IgD-negative memory B cell (primary cell): Measurements from ENCODE around the gene SAMD4A. TPM values are rescaled to one million over a fixed set of nuclear protein-coding genes. Genes with fewer than 3 reads are reported as not detected.

Experiments used
- H3K27ac Mint-ChIP-seq, 3 donors: one replicate each; pipeline ENCODE4 v1.8.0; 2020 to 2022; ENCODE audit warnings: mild to moderate bottlenecking in 3 of 3, mixed read lengths in 3 of 3, moderate library complexity in 1 of 3
- H3K27me3 Mint-ChIP-seq: one replicate; pipeline ENCODE4 v1.8.0; 2021; ENCODE audit warnings: mixed read lengths
- H3K36me3 Mint-ChIP-seq: one replicate; pipeline ENCODE4 v1.8.0; 2020; ENCODE audit warnings: mild to moderate bottlenecking, mixed read lengths
- H3K4me1 Mint-ChIP-seq, 3 donors: one replicate each; pipeline ENCODE4 v1.8.0; 2020 to 2022; ENCODE audit warnings: mixed read lengths in 3 of 3, mild to moderate bottlenecking in 1 of 3
- H3K4me3 Mint-ChIP-seq, 4 donors: one replicate each; pipeline ENCODE4 v1.8.0; 2020 to 2022; ENCODE audit warnings: mild to moderate bottlenecking in 4 of 4, mixed read lengths in 4 of 4, moderate library complexity in 3 of 4
- H3K9me3 Mint-ChIP-seq, 3 donors: one replicate each; pipeline ENCODE4 v1.8.0; 2020 to 2021; ENCODE audit warnings: mixed read lengths in 3 of 3, mild to moderate bottlenecking in 1 of 3
- polyA plus RNA-seq: library from polyadenylated mRNA; unstranded; fragments of 300-500 nt; fragmentation: Illumina TruSeq; gene quantifications from one replicate; pipeline ENCODE4 v1.2.3, GENCODE V29; 2021

Gene SAMD4A
- polyA plus RNA-seq, 1 donor from 2014 or later: 5.8 TPM

DNA sequence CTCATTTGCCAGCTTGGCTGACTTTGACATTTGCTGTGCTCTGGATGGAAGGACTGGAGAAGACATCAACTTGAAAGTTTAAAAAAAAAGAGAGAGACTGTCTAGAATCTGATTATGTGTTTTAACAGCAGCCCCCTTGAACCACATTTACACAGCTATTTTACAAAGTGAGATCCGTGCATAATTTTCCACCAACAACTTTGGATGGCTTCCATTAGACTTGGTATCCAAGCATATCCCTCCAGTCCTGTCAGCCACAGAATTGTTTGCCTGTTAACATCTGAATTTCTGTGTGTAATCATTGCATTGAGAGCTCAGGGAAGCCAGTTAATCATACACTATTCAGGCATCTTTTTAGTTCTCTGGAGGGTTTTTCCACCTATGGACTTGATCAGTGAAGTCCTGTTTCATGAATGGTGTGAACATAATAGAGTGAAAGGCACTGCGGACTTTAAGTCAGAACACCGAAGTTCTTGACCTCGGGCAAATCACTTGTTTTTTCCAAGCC is 93.7 kb downstream of the SAMD4A start:
- no peaks in the 10 kb centered on the region for H3K27me3 Mint-ChIP-seq
- no peak overlapping the region for H3K27ac Mint-ChIP-seq
- H3K4me3 Mint-ChIP-seq: no peak overlapping the region
- no peaks in the 10 kb centered on the region for H3K9me3 Mint-ChIP-seq
- peaks cover 6 to 18% (median 16%) of the 10 kb centered on the region in 3 donors for H3K4me1 Mint-ChIP-seq
- H3K36me3 Mint-ChIP-seq: peaks cover 3% of the 10 kb centered on the region

DNA sequence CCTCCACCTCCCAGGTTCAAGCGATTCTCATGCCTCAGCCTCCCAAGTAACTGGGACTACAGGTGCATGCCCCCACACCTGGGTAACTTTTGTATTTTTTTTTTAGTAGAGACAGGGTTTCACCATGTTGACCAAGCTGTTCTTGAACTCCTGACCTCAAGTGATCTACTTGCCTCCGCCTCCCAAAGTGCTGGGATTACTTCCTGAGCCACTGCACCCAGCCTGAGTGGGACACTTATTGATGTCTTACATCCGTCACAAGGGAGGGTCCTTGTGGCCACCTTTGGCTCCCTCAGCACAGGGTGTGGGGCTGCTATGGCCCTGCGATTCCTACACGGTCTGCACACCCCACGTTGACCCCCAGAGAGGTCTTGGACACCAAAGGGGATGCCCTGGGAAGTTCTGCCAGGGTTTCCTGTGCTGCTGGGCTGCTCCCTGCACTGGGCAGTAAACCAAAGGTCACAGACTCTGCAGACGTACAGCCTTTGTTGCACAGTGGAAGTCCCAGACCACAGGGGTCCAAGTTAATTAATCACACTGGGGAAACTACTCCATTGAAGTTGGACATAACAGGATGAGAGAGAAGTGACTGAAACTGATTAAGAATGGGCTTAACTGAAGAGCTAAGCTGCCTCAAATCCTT is 95.7 kb downstream of the SAMD4A start:
- H3K36me3 Mint-ChIP-seq: peaks cover 3% of the 10 kb centered on the region
- H3K9me3 Mint-ChIP-seq: no peaks in the 10 kb centered on the region
- H3K4me3 Mint-ChIP-seq: no peak overlapping the region
- H3K27ac Mint-ChIP-seq: no peak overlapping the region
- no peaks in the 10 kb centered on the region for H3K27me3 Mint-ChIP-seq
- H3K4me1 Mint-ChIP-seq: peaks cover 8 to 18% (median 16%) of the 10 kb centered on the region in 3 donors

DNA sequence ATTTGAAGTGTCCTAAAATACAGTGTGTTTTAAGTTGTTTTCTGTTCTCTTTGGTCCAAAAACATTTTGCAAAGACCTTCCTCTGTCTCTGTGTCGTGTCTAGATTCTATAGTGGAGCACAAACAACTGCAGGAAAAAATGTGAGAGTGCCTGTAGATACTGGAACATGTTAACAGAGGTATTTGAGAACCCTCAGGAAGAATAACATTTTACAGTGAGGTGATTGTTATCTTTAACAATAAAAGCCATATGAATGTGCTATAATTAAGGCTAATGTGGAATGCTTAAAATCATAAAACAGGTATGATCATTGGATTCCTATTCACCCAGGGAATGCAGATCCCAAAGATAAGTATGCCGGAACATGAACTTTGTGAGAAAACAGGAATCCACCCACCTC is 98.0 kb downstream of the SAMD4A start:
- Mint-ChIP-seq H3K9me3 (no peaks in the 10 kb centered on the region), H3K27ac (no peak overlapping the region), H3K4me1 (peaks cover 8 to 18% (median 14%) of the 10 kb centered on the region in 3 donors), H3K36me3 (peaks cover 9% of the 10 kb centered on the region), H3K27me3 (no peaks in the 10 kb centered on the region), H3K4me3 (no peak overlapping the region)

DNA sequence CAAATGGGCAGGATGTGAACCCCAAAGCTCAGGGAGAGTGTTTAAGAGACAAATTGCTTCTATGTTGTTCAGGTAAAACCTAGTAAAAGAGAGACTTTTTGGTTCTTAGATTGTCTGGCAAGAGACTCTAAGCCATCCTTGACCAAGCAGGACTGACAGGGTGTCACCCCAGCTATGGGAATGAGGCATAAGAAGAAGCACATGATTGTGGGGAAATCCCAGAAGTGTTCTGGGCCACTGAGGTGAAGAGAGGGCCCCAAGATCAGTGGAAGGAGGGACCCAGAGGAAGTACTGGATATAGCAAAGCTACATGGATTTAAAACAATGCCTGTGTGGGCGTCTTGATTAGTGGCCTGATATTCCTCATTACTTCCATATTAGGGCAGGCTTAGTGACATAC is 99.0 kb downstream of the SAMD4A start:
- no peaks in the 10 kb centered on the region for H3K9me3 Mint-ChIP-seq

DNA sequence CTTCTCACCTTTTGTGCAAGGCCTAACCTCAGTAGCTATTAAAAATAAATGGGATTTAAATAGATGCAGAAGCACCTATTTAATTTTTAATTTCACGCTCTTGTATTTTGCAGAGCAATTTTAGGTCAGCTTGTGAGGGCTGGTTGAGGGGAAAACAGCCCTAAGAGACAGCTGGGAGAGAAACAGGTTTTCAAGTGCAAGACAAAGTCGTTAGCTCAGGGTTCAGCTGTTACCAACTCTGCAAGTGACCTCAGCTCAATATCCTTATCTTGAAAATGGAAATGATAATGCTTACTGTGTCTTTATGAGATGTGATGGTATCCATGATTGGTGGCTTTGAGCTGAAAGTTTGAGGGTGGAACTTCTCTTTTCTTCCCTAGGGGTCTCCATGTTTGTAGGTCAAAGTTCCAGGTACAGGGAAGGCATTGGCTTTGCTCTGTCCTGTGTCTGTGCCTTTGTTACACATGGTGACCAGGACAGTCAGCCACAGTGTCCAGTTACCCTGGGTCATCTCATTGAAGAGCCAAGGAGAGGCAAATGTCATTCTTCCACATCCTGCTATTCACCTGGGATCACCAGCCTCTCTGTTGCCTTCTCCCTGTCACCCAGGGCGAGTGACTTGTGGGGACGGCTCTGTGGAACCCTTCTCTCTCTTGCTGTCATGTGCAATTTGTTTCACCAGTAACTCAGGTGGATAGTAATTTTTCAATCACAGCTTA is 100.3 kb downstream of the SAMD4A start:
- no peak overlapping the region for H3K27ac Mint-ChIP-seq
- no peaks in the 10 kb centered on the region for H3K27me3 Mint-ChIP-seq
- peaks cover 8 to 19% (median 14%) of the 10 kb centered on the region in 3 donors for H3K4me1 Mint-ChIP-seq
- H3K36me3 Mint-ChIP-seq: peaks cover 9% of the 10 kb centered on the region
- H3K9me3 Mint-ChIP-seq: no peaks in the 10 kb centered on the region
- H3K4me3 Mint-ChIP-seq: no peak overlapping the region

More for the DNA sequence above, 99.0 kb downstream of the SAMD4A start:
- H3K4me1 Mint-ChIP-seq: peaks cover 8 to 18% (median 14%) of the 10 kb centered on the region in 3 donors
- no peak overlapping the region for H3K4me3 Mint-ChIP-seq
- peaks cover 9% of the 10 kb centered on the region for H3K36me3 Mint-ChIP-seq
- no peaks in the 10 kb centered on the region for H3K27me3 Mint-ChIP-seq
- no peak overlapping the region for H3K27ac Mint-ChIP-seq

DNA sequence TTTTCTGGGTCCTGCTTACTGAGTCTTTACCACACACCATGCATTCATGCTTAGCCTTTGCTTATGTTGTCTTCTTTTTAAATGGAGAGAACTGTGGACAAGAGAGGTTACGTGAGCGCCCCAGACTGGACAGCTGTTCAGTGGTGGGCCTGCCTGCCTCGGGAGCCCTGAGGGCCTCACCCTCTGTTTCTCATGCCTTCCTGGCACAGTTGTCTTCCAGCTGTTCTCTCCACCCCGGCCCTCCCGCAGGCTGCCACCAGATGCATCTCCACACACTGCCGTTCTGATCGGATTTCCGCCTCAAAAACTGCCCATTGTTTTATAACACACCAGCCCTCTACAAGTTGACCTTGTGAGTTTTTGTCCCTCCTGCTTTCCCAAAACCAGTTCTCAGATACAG is 100.8 kb downstream of the SAMD4A start:
- no peaks in the 10 kb centered on the region for H3K9me3 Mint-ChIP-seq
- H3K27me3 Mint-ChIP-seq: no peaks in the 10 kb centered on the region
- no peak overlapping the region for H3K27ac Mint-ChIP-seq
- H3K36me3 Mint-ChIP-seq: peaks cover 9% of the 10 kb centered on the region
- H3K4me3 Mint-ChIP-seq: no peak overlapping the region
- peaks cover 8 to 19% (median 14%) of the 10 kb centered on the region in 3 donors for H3K4me1 Mint-ChIP-seq

DNA sequence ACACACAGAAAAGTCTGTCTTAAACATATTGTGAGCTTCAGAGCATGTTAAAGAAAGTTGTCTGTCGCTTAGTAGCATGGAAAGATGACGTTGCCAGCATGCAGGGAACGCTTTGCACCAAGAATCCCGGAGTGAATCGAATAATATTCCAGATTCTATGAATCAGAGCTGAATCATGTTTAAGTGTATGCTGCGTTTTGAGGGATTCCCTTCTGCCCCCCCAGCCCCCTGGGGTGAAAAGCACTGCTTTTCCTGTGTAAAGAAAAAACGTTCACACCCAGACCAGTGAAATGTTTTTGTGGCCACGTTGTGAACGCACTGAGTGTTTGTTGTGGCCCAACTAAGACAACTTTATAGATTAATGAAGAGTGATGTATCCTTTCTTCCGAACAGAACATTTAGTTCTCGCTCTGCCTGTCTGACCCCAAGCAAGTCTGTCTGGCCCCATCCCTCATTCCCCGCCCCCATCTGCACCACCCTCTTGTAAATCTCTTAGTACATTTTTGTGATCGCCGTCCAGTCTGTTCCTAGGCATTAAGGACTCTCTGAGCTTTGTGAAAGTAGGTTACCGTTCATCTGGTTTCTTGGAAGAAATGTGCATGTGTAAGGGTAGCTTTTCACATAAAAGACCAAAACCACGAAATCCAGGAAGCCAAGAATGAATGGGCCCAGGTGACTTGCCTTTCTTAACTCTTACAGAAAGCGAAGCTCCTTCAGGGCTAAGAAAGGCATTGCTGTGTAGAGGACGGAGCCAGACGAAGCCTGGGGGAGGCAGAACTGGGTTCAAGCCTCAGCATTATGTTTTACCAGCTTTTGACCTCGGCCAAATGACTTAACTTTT is 103.0 kb downstream of the SAMD4A start:
- Mint-ChIP-seq H3K27me3 (no peaks in the 10 kb centered on the region), H3K36me3 (peaks cover 15% of the 10 kb centered on the region), H3K4me3 (no peak overlapping the region), H3K27ac (no peak overlapping the region), H3K9me3 (no peaks in the 10 kb centered on the region), H3K4me1 (peaks cover 2 to 12% (median 6%) of the 10 kb centered on the region in 3 donors)

DNA sequence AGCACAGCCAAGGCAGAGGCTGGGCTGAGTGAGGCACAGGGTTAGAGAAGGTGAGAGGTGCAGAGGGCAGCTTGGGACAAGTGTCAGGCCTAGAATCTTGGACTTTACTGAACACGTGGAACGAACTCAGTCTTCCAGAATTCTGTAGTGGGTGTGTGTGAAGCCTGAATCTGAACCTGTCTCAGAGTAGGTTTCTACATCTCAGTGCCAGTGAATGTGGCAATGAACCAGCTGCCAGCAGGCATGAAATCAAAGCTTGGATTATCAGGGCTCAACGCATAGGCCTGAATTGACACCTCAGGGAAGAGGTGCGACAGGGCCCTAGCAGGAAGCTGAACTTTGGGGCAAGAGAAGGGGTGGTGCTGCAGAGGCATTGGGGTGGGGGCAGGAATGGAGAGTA is 104.6 kb downstream of the SAMD4A start:
- H3K36me3 Mint-ChIP-seq: peaks cover 15% of the 10 kb centered on the region
- peaks cover 0 to 5% (median 5%) of the 10 kb centered on the region in 3 donors for H3K4me1 Mint-ChIP-seq
- no peaks in the 10 kb centered on the region for H3K27me3 Mint-ChIP-seq
- peak overlapping the region in 1 of 4 donors; percentile 25 for H3K4me3 Mint-ChIP-seq
- peak overlapping the region in 1 of 3 donors; percentile 45 for H3K27ac Mint-ChIP-seq
- H3K9me3 Mint-ChIP-seq: no peaks in the 10 kb centered on the region

DNA sequence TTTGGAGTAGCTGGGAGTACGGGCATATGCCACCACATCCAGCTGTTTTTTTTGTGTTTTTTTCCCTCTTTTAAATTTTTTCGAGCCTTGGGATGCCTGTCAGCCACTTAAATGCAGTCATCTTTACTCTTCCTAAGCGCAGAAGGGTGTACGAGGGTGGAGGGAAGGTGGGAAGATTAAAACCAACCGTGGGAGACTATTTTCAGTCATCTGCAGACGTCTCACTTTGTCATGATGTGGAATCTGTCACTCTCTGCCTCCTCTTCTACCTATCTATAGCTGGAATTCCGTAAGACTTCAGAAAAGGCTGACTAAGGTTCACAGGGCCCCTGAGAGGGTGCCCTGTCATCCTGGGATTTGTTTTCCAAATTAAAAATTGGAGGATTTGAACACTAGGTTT is 105.3 kb downstream of the SAMD4A start:
- Mint-ChIP-seq H3K27me3 (no peaks in the 10 kb centered on the region), H3K4me3 (no peak overlapping the region), H3K27ac (no peak overlapping the region), H3K4me1 (peaks cover 0 to 5% (median 5%) of the 10 kb centered on the region in 3 donors), H3K9me3 (no peaks in the 10 kb centered on the region), H3K36me3 (peaks cover 15% of the 10 kb centered on the region)

DNA sequence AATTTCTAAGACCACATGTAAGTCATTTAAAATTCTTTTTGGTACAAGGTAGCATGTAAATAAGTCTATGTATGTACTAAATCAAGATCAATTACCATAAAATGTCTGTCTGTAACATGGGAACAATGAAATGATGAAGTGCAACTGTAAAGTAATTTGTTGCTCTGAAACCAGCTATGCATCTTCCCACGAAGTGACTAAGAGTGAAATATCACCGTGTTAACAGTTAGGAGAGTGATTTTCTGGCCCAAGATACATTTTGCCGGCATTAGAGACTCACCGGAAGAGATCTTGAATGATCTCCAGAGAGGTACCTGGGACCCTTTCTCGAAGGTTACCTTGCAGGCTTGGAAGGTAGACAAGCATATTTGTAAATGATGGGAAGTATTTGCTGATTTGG is 105.8 kb downstream of the SAMD4A start:
- Mint-ChIP-seq H3K4me1 (peaks cover 0 to 5% (median 5%) of the 10 kb centered on the region in 3 donors), H3K4me3 (no peak overlapping the region), H3K9me3 (no peaks in the 10 kb centered on the region), H3K27me3 (no peaks in the 10 kb centered on the region), H3K36me3 (peaks cover 11% of the 10 kb centered on the region), H3K27ac (no peak overlapping the region)

DNA sequence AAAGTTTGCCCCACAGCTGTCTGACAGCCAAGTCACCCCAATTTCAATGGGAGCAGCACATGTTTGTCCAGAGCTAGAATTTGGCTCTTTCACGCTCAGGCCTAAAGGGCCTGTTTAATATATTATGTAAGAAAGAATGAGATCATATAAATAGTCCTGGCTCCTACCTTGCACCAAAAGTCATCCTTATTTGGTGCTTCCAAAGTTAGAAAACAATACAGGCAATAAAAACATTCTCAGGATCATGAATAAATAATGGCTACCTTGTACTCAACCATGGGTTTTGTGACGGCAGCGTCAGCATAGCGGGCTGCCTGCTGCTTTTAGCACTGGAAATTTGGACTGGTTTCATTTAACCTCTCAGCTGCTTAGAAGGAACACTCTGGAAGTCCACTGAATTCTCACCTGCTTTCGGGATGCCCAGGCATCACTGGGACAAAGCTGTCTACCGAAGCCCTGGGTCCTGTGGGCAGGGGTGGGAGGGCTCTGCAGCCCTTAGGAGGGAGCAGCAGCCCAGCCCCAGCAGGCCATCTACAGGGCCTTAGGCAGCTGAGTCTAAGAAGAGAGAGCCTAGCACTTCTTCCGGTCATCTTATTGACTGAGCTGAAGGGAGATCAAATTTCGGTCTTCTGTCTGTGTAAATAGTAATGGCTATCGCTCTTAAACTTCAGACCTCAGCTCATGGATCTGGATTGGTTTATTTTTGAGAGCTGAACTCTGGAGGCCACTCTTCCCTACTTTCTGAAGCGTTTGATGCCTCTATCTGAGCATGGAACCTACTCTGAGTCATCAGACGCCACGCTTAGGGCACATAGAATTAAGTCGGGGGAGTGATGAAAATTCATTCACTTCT is 106.5 kb downstream of the SAMD4A start:
- Mint-ChIP-seq H3K4me3 (no peak overlapping the region), H3K36me3 (peaks cover 9% of the 10 kb centered on the region), H3K27me3 (no peaks in the 10 kb centered on the region), H3K27ac (peak overlapping the region in 1 of 3 donors; percentile 53), H3K4me1 (peaks cover 0 to 5% (median 4%) of the 10 kb centered on the region in 3 donors), H3K9me3 (no peaks in the 10 kb centered on the region)

DNA sequence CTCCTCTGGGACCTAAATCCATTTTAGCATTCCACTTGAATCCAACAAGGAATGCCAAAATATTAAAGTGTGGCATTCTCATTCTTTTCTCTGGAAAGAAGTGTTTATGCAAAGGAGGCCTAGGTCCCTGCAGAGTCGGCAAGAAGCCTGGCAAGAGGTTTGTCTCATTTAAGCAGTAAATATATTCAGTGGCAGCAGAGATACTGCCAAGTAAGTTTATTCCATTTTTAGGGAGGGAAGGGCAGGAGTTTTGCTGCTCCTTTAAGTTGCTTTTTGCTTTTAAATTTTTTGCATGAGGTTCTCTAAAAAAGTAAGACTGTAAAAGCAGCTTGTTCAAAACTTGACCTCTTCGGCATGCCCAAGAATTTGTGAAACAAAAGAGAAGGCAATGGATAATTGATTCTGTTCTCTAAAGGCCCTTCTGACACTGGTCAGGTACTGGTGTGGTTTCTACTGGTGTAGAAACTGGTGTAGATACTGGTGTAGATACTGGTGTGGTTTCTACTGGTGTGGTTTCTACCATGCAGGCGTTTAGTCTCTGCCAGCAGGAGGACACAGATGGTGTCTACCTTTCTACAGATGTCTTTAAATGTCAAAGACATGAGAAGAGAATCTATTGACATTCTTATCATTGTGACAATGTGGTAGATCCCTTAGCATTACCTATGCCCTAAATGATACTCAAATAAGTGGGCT is 107.3 kb downstream of the SAMD4A start:
- Mint-ChIP-seq H3K27me3 (no peaks in the 10 kb centered on the region), H3K9me3 (no peaks in the 10 kb centered on the region), H3K27ac (peak overlapping the region in 1 of 3 donors; percentile 43), H3K36me3 (peaks cover 9% of the 10 kb centered on the region), H3K4me3 (no peak overlapping the region), H3K4me1 (peaks cover 0 to 5% (median 4%) of the 10 kb centered on the region in 3 donors)

DNA sequence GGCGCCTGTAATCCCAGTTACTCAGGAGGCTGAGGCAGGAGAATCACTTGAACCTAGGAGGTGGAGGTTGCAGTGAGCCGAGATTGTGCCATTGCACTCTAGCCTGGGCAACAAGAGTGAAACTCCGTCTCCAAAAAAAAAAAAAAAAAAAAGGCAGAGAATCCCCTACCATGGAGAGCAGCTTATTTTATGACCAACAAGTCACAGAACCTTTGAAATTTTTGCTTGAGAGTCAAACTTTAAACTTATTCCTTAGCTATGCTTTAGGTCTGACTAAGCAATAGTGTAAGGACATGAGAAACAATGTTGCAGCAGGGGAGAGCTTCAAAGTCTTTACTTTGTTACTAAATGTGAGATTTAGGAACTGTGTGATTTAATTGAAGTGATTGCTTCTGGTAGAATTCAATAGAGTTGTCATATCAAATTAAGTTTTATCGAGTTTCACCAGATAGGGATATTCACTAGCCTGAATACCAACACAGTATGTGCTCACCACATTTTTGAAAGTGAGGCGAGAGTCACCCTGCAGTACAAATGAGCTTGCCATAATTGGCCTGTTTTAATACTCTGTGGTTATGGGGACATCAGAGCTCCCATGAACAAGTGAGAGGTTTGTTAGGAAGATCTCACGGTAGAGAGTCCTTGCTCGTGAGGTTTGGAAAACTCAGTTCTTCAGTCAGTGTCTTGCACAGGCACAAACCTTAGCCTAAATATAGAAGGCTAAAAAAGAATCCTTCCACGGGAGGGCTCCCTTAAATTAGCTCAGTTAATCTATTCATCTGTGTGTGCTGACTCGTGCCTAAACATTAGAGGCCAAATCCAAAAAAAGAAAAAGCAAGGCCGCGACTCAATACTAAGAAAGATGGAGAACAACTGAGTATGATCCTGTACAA is 108.6 kb downstream of the SAMD4A start:
- Mint-ChIP-seq H3K9me3 (no peaks in the 10 kb centered on the region), H3K27me3 (no peaks in the 10 kb centered on the region), H3K36me3 (peaks cover 9% of the 10 kb centered on the region), H3K4me1 (peaks cover 0 to 5% (median 4%) of the 10 kb centered on the region in 3 donors), H3K27ac (no peak overlapping the region), H3K4me3 (no peak overlapping the region)
